Activated naive CD4-positive, alpha-beta T cell treated with anti-CD3 and anti-CD28 coated beads, Interleukin-2, amount 10 ng/mL, durations not matched to agents 7 days and 5 days (primary cell): Measurements from ENCODE around the gene ABCA10.
"Not testable (repeated sequence)": the region's sequence is repeated elsewhere in the genome, so short reads cannot be mapped to it uniquely, and the experiment has no call there.

Source experiments
- CTCF ChIA-PET: fragments of 350-600 bp; sonication (Branson Sonifier 250); formaldehyde crosslinking; loops from one replicate; lab custom pipeline; 2021; ENCODE audit warnings: antibody characterized with exemption; lab: Charles Lee
- DNase-seq: peaks from one replicate; pipeline ENCODE4 v3.0.0-alpha.2; 2020
- H3K27ac Mint-ChIP-seq: one replicate; pipeline ENCODE4 v1.8.0; 2021; ENCODE audit warnings: mild to moderate bottlenecking, moderate library complexity, mixed read lengths
- H3K27me3 Mint-ChIP-seq: one replicate; pipeline ENCODE4 v1.8.0; 2021; ENCODE audit warnings: mild to moderate bottlenecking, mixed read lengths
- H3K36me3 Mint-ChIP-seq: one replicate; pipeline ENCODE4 v1.8.0; 2021; ENCODE audit warnings: mixed read lengths
- H3K4me1 Mint-ChIP-seq: one replicate; pipeline ENCODE4 v1.8.0; 2021; ENCODE audit warnings: mixed read lengths
- H3K4me3 Mint-ChIP-seq: one replicate; pipeline ENCODE4 v1.8.0; 2021; ENCODE audit warnings: mild to moderate bottlenecking, moderate library complexity, mixed read lengths
- H3K9me3 Mint-ChIP-seq: one replicate; pipeline ENCODE4 v1.8.0; 2021; ENCODE audit warnings: mixed read lengths

ABCA10 gene

DNA sequence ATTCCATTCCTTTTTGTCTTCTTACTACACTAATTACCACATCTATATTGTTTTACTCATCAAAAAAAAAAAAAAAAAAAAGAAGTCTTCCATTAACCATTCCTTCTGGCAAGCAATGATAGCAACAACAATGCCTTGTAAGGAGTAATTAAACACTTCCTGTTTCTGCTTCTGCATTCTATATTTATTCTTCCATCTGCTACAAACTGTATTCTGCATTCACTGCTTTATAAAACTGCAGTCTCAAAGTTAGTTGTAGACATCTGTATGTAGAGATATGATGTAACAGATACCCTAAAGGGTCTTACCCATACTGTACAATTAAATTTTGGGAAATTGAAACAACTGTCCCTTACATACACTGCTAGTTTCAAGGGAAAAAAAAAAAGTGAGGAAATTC, 58.2 kb downstream of the ABCA10 start:
- Mint-ChIP-seq H3K9me3 (no peaks in the 10 kb centered on the region), H3K4me3 (no peak overlapping the region), H3K4me1 (no peaks in the 10 kb centered on the region), H3K27me3 (no peaks in the 10 kb centered on the region), H3K27ac (no peak overlapping the region), H3K36me3 (no peaks in the 10 kb centered on the region)
- DNase-seq, result no peak
- CTCF ChIA-PET, result no interaction called here

DNA sequence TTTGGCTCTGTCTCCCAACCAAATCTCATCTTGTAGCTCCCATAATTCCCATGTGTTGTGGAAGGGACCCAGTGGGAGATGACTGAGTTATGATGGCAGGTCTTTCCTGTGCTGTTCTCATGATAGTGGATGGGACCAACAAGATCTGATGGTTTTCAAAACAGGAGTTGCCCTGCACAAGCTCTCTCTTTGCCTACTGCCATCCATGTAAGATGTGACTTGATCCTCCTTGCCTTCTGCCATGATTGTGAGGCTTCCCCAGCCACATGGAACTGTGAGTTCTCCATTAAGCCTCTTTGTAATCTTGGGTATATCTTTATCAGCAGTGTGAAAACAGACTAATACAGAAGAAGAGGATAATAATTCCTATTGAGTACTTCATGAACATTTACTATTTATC, 60.0 kb downstream of the ABCA10 start:
- H3K4me1 Mint-ChIP-seq, H3K27ac Mint-ChIP-seq, H3K4me3 Mint-ChIP-seq, H3K9me3 Mint-ChIP-seq, H3K36me3 Mint-ChIP-seq, H3K27me3 Mint-ChIP-seq, DNase-seq, CTCF ChIA-PET: not testable (repeated sequence)

DNA sequence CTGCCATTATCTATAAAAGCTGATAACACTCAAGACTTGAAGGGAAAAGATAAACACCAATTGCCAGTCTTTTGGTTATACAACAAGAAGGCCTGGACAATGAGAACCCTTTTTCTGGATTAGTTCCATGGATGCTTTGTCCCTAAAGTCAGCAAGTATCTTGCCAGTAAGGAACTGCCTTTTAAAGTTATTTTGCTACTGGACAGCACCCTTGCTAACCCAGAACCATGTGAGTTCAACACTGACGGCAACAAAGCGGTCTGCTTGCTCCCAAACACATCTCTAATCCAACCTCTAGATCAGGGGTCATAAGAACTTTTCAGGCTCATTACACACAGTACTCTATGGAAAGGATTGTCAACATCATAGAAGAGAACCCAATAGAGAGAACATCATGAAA, 61.7 kb downstream of the ABCA10 start:
- DNase-seq, result no peak
- CTCF ChIA-PET, result no interaction called here
- no peaks in the 10 kb centered on the region for H3K9me3 Mint-ChIP-seq
- H3K36me3 Mint-ChIP-seq, result no peaks in the 10 kb centered on the region
- no peaks in the 10 kb centered on the region for H3K4me1 Mint-ChIP-seq
- H3K27ac Mint-ChIP-seq, result no peak overlapping the region
- H3K4me3 Mint-ChIP-seq, result no peak overlapping the region
- H3K27me3 Mint-ChIP-seq, result no peaks in the 10 kb centered on the region

DNA sequence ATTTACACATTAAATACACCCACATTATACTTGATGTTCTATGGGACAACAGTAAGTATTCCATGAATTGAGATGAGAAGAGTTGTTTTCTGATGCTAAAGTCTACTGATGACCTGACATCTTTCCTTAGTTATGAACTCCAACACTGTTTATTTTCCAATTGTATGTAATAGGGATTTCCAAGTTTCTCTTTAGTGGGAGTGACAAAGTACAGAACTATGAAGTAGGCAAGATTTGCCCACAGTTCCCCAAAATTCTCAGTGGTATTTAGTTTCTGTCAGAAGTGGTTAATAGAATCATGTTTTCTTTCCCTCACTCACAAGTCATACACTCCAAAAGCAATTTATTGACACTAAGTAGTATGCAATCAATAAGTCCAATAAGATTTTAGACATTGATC, 64.4 kb downstream of the ABCA10 start:
- Mint-ChIP-seq H3K4me1 (no peaks in the 10 kb centered on the region), H3K9me3 (no peaks in the 10 kb centered on the region), H3K27ac (no peak overlapping the region), H3K4me3 (no peak overlapping the region), H3K36me3 (no peaks in the 10 kb centered on the region), H3K27me3 (no peaks in the 10 kb centered on the region)
- DNase-seq, result no peak
- CTCF ChIA-PET, result no interaction called here

DNA sequence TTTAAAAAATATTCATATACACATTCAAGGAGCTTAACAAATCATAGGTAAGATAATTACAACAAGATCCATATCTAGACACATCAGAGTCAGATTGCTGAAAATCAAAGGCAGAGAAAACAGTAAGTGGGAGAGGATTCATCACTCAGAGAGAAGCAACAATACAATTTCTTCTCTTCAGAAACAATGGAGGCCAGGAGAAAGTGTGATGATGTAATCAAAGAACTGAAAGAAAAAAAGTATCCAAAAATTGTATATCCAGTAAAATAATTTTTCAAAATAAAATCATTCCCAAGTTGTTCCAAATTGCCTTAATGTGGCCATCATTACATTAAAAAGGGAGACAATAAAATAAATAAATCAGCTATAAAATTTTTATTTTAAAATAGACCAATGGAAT, 69.2 kb downstream of the ABCA10 start:
- Mint-ChIP-seq H3K9me3 (no peaks in the 10 kb centered on the region), H3K27me3 (no peaks in the 10 kb centered on the region), H3K27ac (no peak overlapping the region), H3K4me3 (no peak overlapping the region), H3K36me3 (no peaks in the 10 kb centered on the region), H3K4me1 (no peaks in the 10 kb centered on the region)
- CTCF ChIA-PET, result no interaction called here
- no peak for DNase-seq

DNA sequence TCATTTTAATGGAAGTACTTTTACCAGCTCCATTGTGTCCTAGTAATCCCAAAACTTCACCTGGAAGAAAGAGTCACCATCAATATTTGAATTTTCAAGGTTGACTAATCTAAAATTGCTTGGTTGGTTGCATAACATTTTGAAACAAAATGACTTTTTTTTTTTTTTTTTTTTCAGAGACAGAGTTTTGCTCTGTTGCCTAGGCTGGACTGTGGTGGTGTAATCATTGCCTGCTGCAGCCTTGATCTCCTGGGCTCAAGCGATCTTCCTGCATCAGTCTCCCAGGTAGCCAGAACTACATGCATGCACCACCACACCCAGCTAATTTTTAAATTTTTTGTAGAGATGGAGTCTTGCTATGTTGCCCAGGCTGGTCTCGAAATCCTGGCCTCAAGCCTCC, 74.4 kb downstream of the ABCA10 start:
- no peaks in the 10 kb centered on the region for H3K4me1 Mint-ChIP-seq
- H3K27me3 Mint-ChIP-seq, result no peaks in the 10 kb centered on the region
- no peaks in the 10 kb centered on the region for H3K36me3 Mint-ChIP-seq
- CTCF ChIA-PET, result no interaction called here
- no peaks in the 10 kb centered on the region for H3K9me3 Mint-ChIP-seq
- H3K27ac Mint-ChIP-seq, result no peak overlapping the region
- no peak for DNase-seq
- H3K4me3 Mint-ChIP-seq, result no peak overlapping the region

DNA sequence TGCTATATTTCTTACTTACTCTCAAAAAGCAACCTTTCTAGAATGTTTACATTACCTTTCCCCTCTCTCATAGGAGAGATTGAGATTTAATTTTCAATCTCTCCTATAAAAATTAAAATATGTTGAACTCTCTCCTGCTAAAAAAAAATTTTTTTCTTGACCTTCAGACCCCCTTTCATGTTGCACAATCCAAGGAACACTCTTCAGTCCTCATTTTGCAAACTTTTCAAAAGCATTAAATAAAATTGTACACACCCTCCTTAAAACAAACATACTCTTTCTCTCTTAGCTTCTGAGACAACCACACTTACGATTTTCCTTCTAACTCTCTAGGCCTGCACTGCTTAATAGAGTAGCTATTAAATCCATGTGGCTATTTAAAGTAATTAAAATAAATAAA, 78.3 kb downstream of the ABCA10 start:
- Mint-ChIP-seq H3K36me3 (no peaks in the 10 kb centered on the region), H3K9me3 (no peaks in the 10 kb centered on the region), H3K4me1 (no peaks in the 10 kb centered on the region), H3K27me3 (no peaks in the 10 kb centered on the region), H3K4me3 (no peak overlapping the region), H3K27ac (no peak overlapping the region)
- CTCF ChIA-PET, result no interaction called here
- no peak for DNase-seq

DNA sequence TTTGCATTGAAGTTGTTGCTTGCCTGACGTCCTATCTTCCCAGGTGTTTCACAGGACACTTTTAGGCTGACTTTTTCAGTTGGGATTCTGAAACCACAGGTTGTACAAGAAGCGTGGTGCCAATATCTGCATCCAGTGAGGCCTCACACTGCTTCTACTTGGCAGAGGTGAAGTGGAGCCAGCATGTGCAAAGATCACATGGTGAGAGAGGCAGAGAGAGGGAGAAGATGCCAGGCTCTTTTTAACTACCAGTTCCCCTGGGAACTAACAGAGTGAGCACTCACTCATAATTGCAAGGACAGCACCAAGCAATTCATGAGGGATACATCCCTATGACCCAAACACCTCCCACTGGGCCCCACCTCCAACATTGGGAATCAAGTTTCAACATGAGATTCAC, 81.2 kb downstream of the ABCA10 start:
- Mint-ChIP-seq H3K4me3 (no peak overlapping the region), H3K27me3 (peaks cover 5% of the 10 kb centered on the region), H3K36me3 (no peaks in the 10 kb centered on the region), H3K9me3 (no peaks in the 10 kb centered on the region), H3K27ac (no peak overlapping the region), H3K4me1 (no peaks in the 10 kb centered on the region)
- CTCF ChIA-PET, result no interaction called here
- DNase-seq, result no peak

DNA sequence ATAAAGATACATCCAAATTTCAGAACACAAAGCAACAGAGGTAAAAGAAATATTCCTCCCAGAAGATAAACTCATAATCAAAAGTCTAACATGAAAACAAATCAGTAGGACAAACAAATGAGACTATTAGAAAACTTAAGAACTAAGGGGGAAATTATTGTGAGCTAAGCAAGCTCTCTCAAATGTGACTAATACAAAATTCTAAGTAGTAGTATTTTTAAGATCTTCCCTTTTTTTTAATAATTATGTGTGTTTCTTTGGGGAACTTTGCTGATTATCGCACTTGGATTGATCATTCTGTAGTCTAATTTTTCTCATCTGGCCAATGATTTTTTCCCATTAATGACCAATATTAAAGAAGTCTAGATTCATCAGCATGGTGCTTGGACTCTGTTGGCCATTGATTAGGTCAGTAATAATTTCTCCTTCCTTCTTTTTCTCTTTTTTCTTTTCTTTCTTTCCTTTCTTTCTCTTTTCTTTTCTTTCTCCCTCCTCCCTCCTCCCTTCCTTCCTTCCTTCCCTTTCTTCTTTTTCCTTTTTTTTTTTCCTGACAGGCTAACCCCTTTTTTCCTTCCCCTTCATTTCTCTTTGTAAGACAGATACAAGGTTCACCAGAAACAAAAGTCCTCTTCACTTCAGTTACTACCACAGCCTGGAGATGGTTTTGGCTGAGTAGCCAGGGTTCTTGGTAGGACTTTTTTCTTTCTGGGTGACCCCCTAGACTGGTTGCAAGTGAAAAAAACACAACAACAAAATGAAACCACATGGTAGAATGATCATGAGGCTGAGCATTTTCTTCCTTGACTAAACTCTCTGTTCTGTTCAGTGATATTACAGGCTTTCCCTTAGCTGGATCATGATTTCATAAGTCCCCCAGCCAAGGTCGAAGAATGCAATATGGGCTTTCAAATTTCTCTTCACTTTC, 84.0 kb downstream of the ABCA10 start:
- Mint-ChIP-seq H3K36me3 (no peaks in the 10 kb centered on the region), H3K27ac (no peak overlapping the region), H3K9me3 (no peaks in the 10 kb centered on the region), H3K4me3 (no peak overlapping the region), H3K27me3 (peaks cover 9% of the 10 kb centered on the region), H3K4me1 (no peaks in the 10 kb centered on the region)
- CTCF ChIA-PET, result no interaction called here
- DNase-seq, result no peak

DNA sequence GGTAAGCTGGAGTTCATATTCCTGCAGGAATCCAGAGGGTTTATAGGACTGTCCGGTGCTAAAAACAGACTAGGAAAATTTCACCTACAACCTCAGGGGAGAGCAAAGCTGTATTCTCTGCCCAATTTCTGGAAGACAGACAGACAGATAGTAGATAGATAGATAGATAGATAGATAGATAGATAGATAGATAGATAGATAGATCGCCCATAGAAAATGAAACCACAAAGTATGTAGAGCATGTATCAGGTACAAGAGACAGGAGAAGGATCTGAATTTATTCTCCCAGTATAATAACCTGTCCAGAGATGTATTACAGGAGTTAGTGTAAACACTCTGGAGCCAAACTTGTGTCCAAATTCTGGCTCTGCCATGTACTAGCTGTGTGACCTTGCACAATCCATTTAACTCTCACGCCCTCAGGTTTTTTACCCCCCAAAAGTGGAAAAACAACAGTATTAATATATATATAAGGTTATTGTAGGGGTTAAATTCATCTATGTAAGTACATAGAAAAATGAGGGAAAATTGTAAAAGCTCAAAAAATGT, 84.9 kb downstream of the ABCA10 start:
- H3K4me1 Mint-ChIP-seq, result no peaks in the 10 kb centered on the region
- DNase-seq, result no peak
- no peak overlapping the region for H3K4me3 Mint-ChIP-seq
- no peaks in the 10 kb centered on the region for H3K36me3 Mint-ChIP-seq
- H3K9me3 Mint-ChIP-seq, result no peaks in the 10 kb centered on the region
- no peak overlapping the region for H3K27ac Mint-ChIP-seq
- CTCF ChIA-PET, result no interaction called here
- H3K27me3 Mint-ChIP-seq, result peaks cover 9% of the 10 kb centered on the region

DNA sequence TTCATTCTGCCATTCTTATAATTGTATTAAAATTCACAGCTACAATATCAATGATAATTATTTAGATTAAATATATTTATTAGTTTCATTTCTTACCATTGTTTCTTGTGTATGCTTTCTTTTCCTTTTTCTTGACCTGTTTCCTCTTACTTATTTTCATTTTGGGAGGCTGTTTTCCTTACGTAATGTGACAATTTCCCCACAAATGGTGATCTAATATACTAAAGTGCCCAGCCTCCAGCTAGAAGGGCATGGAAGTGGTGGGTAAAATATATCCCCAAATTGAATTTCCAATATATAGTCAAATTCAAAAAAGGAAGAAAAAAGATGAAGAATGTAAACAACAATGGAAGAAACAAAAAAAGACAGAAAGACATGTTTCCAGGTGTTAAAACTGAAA, 85.5 kb downstream of the ABCA10 start:
- CTCF ChIA-PET, result no interaction called here
- no peaks in the 10 kb centered on the region for H3K36me3 Mint-ChIP-seq

DNA sequence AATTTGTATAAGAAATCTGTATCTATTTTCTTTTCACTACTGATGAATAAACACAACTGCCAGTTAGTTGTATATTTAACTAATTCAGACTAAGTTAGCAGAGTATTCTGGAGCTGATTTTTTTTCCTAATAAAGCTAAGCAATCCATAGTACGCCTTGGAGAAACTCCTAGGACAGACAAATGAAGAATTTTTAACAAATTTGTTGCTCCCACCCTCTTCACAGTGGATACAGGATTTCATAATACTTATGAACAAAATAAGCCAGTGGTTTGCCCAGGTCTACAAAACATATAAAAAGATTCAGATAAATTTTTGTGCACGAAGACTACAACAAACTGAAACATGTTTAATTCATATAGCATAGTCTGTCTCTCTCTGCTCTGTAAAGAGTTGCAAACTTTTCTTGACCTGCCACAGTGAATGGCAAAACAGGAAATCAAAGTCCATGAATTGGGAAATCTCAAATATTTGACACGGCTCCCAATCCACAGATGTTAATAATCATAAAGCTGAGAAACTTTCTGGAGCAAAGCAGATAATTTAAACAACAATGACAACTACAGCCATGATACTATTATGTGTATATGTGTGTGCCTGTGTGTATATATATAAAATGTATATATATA, 86.3 kb downstream of the ABCA10 start:
- no peak for DNase-seq
- Mint-ChIP-seq H3K4me1 (no peaks in the 10 kb centered on the region), H3K27ac (no peak overlapping the region), H3K4me3 (no peak overlapping the region), H3K9me3 (no peaks in the 10 kb centered on the region), H3K27me3 (peaks cover 9% of the 10 kb centered on the region), H3K36me3 (no peaks in the 10 kb centered on the region)
- CTCF ChIA-PET, result no interaction called here

More for the DNA sequence above, 85.5 kb downstream of the ABCA10 start:
- Mint-ChIP-seq H3K27me3 (peaks cover 9% of the 10 kb centered on the region), H3K4me3 (no peak overlapping the region), H3K27ac (no peak overlapping the region), H3K9me3 (no peaks in the 10 kb centered on the region), H3K4me1 (no peaks in the 10 kb centered on the region)
- no peak for DNase-seq

DNA sequence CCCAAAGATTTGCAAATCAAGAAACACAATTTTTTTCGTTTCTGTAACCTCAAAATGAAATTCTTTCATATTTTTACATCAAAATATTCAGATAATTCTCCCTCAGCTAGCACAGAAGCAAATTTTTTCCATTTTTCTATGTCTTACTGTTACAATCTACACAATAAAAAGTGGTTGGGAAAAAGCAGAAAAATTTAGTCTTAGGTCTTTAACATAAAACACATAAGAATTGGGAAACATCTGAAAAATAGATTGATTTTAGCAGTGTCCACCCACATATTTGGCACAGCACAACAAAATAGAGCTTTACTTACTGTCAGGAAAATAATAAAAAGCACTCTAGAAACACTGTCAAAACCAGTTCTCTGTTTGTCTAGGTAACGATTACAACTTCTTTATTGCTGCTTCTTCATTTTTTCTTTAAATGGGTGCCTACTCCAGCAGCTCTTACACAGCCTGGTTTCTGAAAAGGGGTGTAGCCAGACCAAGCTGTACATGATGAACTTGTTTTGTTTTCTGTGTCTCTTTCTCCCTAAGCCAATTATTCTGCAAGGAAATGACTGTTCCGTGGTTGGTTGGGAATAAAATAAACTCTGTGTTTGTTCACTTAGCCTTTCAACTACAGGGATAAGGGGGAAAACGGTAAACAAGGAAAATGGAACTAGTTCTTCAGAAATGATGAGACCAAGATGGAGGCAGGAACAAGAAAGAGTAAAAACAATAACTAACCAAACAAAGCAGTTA, 87.0 kb downstream of the ABCA10 start, which contains the start of gene ABCA6:
Gene ABCA6 (minus strand): TSS at position 465 of the 744 bp plus-strand sequence. CDS start 1,192 bp downstream, outside the sequence.
- CTCF ChIA-PET, result no interaction called here
- Mint-ChIP-seq H3K9me3 (no peaks in the 10 kb centered on the region), H3K27me3 (peaks cover 9% of the 10 kb centered on the region), H3K36me3 (no peaks in the 10 kb centered on the region), H3K27ac (no peak within 1 kb of the TSS), H3K4me1 (no peaks in the 10 kb centered on the region), H3K4me3 (no peak within 1 kb of the TSS)
- no peak for DNase-seq

DNA sequence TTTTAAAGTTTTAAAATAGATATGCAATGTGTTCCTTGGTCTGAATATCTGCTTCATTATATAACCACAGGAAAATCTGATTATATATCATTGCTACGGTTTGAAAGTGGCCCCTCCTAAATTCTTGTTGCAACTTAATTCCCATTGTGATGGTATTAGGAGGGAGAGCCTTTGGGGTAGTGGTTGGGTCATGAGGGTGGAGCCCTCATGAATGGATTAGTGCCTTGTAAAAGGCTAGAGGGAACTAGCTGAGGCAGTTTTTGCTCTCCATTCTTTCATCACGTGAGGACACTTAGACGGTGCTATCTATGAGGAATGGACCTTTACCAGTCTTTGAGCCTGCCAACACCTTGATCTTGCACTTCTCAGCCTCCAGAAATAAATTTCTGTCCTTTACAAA, 94.5 kb downstream of the ABCA10 start:
- no peaks in the 10 kb centered on the region for H3K27me3 Mint-ChIP-seq
- DNase-seq, result no peak
- no peaks in the 10 kb centered on the region for H3K36me3 Mint-ChIP-seq
- H3K4me1 Mint-ChIP-seq, result peaks cover 8% of the 10 kb centered on the region
- CTCF ChIA-PET, result no interaction called here
- no peak overlapping the region for H3K27ac Mint-ChIP-seq
- no peak overlapping the region for H3K4me3 Mint-ChIP-seq
- no peaks in the 10 kb centered on the region for H3K9me3 Mint-ChIP-seq
